CD14-positive monocyte (primary cell): ENCODE data around the gene NEK6. TPM values are rescaled to one million over a fixed set of nuclear protein-coding genes. Genes with fewer than 3 reads are reported as not detected.

Experiments used
- DNase-seq, 3 donors: peaks; one replicate each; pipeline ENCODE4 v3.0.0-alpha.2; 2011 to 2022
- H2AFZ ChIP-seq: 2 replicates; pipeline ENCODE4 v1.6.0; 2012; ENCODE audit warnings: mild to moderate bottlenecking, low read depth, low read length, inconsistent platforms; ENCODE audit not compliant: insufficient read depth, poor library complexity, severe bottlenecking
- H3K27ac ChIP-seq, 2 donors: 1 replicate in 1 of 2; 2 replicates in 1 of 2; pipeline ENCODE4 v1.5.1; 2012 to 2013; ENCODE audit warnings: low read length in 2 of 2, control low read depth in 1 of 2, inconsistent platforms in 1 of 2, low read depth in 1 of 2, mild to moderate bottlenecking in 1 of 2
- H3K27me3 ChIP-seq, 2 donors: one replicate each; pipeline versions ENCODE4 v1.6.0 to v1.6.1; 2011 to 2013; ENCODE audit warnings: low read length in 2 of 2; ENCODE audit not compliant: control insufficient read depth in 2 of 2, insufficient read depth in 2 of 2
- H3K36me3 ChIP-seq, 2 donors: replicated peaks in 1 of 2; 1 replicate in 1 of 2; 2 replicates in 1 of 2; pipeline versions ENCODE4 v1.5.1 to v1.6.1; 2012 to 2013; ENCODE audit warnings: low read length in 2 of 2, control low read depth in 1 of 2, inconsistent platforms in 1 of 2, mild to moderate bottlenecking in 1 of 2; ENCODE audit not compliant: insufficient read depth in 2 of 2, control insufficient read depth in 1 of 2
- H3K4me1 ChIP-seq, 2 donors: 1 replicate in 1 of 2; 2 replicates in 1 of 2; pipeline versions ENCODE4 v1.5.1 to v1.6.1; 2012 to 2013; ENCODE audit warnings: low read length in 2 of 2, control low read depth in 1 of 2, inconsistent platforms in 1 of 2, mild to moderate bottlenecking in 1 of 2, moderate library complexity in 1 of 2; ENCODE audit not compliant: insufficient read depth in 2 of 2, control insufficient read depth in 1 of 2
- H3K4me2 ChIP-seq: replicated peaks from 2 replicates; pipeline ENCODE3; 2012; ENCODE audit warnings: low read length, moderate library complexity, mild to moderate bottlenecking; ENCODE audit not compliant: poor library complexity, severe bottlenecking; ENCODE audit errors: extremely low read depth
- H3K4me3 ChIP-seq, 3 experiments: fragments of 200-600 bp in 1 of 3; sonication (generic) in 1 of 3; replicated peaks in 1 of 3; 1 replicate in 2 of 3; 2 replicates in 1 of 3; pipeline ENCODE4 v1.5.1; 2011 to 2013; ENCODE audit warnings: low read length in 3 of 3, mild to moderate bottlenecking in 3 of 3, control low read depth in 2 of 3, low read depth in 2 of 3, inconsistent platforms in 1 of 3, moderate library complexity in 1 of 3
- H3K79me2 ChIP-seq: 2 replicates; pipeline ENCODE4 v1.6.0; 2012; ENCODE audit warnings: mild to moderate bottlenecking, control low read depth, inconsistent platforms, low read length, moderate library complexity; ENCODE audit not compliant: insufficient read depth
- H3K9ac ChIP-seq: 2 replicates; pipeline ENCODE4 v1.6.0; 2017; ENCODE audit warnings: low read length, mild to moderate bottlenecking; ENCODE audit not compliant: insufficient read depth, poor library complexity, severe bottlenecking
- H3K9me3 ChIP-seq, 2 donors: replicated peaks in 1 of 2; 1 replicate in 1 of 2; 2 replicates in 1 of 2; pipeline versions ENCODE4 v1.5.1 to v1.6.1; 2012 to 2013; ENCODE audit warnings: low read length in 2 of 2, control low read depth in 1 of 2; ENCODE audit not compliant: control insufficient read depth in 1 of 2, insufficient read depth in 1 of 2
- H4K20me1 ChIP-seq: 2 replicates; pipeline ENCODE4 v1.6.0; 2012; ENCODE audit warnings: mild to moderate bottlenecking, low read length, control low read depth, moderate library complexity; ENCODE audit not compliant: insufficient read depth
- H3K27ac Mint-ChIP-seq, 7 donors: one replicate each; pipeline ENCODE4 v1.8.0; 2020; ENCODE audit warnings: mild to moderate bottlenecking in 7 of 7, mixed read lengths in 7 of 7, moderate library complexity in 6 of 7, inconsistent platforms in 2 of 7
- H3K27me3 Mint-ChIP-seq, 3 donors: one replicate each; pipeline ENCODE4 v1.8.0; 2021 to 2022; ENCODE audit warnings: low read depth in 3 of 3, mild to moderate bottlenecking in 3 of 3, mixed read lengths in 3 of 3, moderate library complexity in 3 of 3, inconsistent platforms in 1 of 3
- H3K36me3 Mint-ChIP-seq, 2 donors: one replicate each; pipeline ENCODE4 v1.8.0; 2020; ENCODE audit warnings: mixed read lengths in 2 of 2, inconsistent platforms in 1 of 2, mild to moderate bottlenecking in 1 of 2
- H3K4me1 Mint-ChIP-seq: one replicate; pipeline ENCODE4 v1.8.0; 2020; ENCODE audit warnings: mild to moderate bottlenecking, mixed read lengths
- H3K4me3 Mint-ChIP-seq, 2 donors: one replicate each; pipeline ENCODE4 v1.8.0; 2020; ENCODE audit warnings: mild to moderate bottlenecking in 2 of 2, mixed read lengths in 2 of 2, moderate library complexity in 1 of 2
- H3K9me3 Mint-ChIP-seq, 7 donors: one replicate each; pipeline ENCODE4 v1.8.0; 2020 to 2022; ENCODE audit warnings: mixed read lengths in 7 of 7, mild to moderate bottlenecking in 6 of 7, moderate library complexity in 6 of 7, inconsistent platforms in 2 of 7
- WGBS: methylation state at CpG from one replicate; pipeline ENCODE4 v1.1.5; 2013; ENCODE audit warnings: missing lambda C conversion rate; ENCODE audit not compliant: insufficient coverage; 5-methylcytosine and 5-hydroxymethylcytosine counted together
- intact Hi-C, 2 donors: fragments of 100-400 bp; cut with micrococcal nuclease; formaldehyde crosslinking; loops; one replicate each; pipeline versions ENCODE4 v1.15.0 to v1.15.1; 2023
- polyA plus RNA-seq, 3 donors: library from polyadenylated mRNA; depleted of rRNA in 1 of 3; unstranded in 2 of 3; stranded (reverse) in 1 of 3; fragments of 300-500 nt in 2 of 3; fragments of >200 nt in 1 of 3; fragmentation: Illumina TruSeq in 2 of 3; gene quantifications; 1 replicate in 2 of 3; 2 replicates in 1 of 3; pipeline ENCODE4 v1.2.3, GENCODE V29; 2012 to 2021
- TF ChIP-seq, protein P1 (sequence below): fragments of 200-600 bp; IDR thresholded peaks from one replicate; pipeline ENCODE4 v1.8.0; 2022; ENCODE audit warnings: antibody characterized with exemption, mild to moderate bottlenecking

NEK6 gene
- polyA plus RNA-seq, 3 donors, result 26.1 to 46.0 (median 35.8) TPM

DNA sequence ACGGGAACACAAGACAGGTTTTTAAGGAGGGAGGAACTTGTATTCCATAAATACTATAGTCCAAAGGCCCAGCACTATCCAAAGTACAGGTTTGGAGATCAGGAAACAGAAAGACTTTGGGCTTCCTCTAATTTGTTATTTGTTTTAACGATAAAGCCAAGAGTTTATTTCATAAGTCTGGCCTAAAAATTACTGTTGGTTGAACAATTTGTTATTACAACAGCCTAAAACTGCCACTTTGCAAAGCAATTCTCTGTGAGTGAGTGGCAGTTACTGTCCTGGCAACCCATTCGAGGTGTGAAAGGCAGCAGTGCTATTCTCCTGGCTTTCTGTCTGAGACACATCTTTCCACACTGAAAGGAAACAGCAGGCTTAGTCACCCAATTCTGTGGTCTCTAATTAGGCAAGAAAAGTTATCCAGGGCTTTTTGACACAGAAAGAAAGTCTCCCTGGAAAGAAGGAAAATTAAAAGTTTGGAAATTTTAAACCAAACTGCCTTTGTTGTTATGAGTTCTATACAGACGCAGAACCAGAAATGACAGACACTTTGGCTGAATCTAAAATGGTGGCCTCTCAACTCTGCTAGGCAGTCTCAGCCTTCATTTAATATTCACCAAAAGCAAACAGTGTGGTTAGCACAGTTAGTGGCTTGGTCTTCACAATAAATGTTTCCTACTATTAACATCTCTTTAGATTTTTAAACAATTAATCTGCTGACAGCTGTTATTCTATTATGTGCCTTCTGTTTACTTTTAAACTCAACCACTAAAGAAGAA, 123.6 kb downstream of the NEK6 start:
- peaks cover 36 to 45% of the 10 kb centered on the region in 2 donors for H3K4me1 ChIP-seq
- peaks cover 72% of the 10 kb centered on the region for H3K79me2 ChIP-seq
- Mint-ChIP-seq H3K4me1 (peaks cover 55% of the 10 kb centered on the region), H3K4me3 (peak overlapping the region in 1 of 2 donors; percentile 35), H3K27ac (peak overlapping the region in 4 of 7 donors; percentile 31 to 88 (median 58)), H3K9me3 (no peaks in the 10 kb centered on the region), H3K36me3 (peaks cover 39 to 41% of the 10 kb centered on the region in 2 donors), H3K27me3 (no peaks in the 10 kb centered on the region)
- H3K9ac ChIP-seq, result no peak overlapping the region
- H3K4me2 ChIP-seq, result peak overlapping the region; percentile 10
- no peaks in the 10 kb centered on the region for H3K9me3 ChIP-seq
- H3K36me3 ChIP-seq, result peaks cover 13 to 44% of the 10 kb centered on the region in 2 donors
- TF ChIP-seq, protein P1, sequence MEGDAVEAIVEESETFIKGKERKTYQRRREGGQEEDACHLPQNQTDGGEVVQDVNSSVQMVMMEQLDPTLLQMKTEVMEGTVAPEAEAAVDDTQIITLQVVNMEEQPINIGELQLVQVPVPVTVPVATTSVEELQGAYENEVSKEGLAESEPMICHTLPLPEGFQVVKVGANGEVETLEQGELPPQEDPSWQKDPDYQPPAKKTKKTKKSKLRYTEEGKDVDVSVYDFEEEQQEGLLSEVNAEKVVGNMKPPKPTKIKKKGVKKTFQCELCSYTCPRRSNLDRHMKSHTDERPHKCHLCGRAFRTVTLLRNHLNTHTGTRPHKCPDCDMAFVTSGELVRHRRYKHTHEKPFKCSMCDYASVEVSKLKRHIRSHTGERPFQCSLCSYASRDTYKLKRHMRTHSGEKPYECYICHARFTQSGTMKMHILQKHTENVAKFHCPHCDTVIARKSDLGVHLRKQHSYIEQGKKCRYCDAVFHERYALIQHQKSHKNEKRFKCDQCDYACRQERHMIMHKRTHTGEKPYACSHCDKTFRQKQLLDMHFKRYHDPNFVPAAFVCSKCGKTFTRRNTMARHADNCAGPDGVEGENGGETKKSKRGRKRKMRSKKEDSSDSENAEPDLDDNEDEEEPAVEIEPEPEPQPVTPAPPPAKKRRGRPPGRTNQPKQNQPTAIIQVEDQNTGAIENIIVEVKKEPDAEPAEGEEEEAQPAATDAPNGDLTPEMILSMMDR, result no peak
- WGBS, result 0% methylated on average over 2 of the region's 4 CpGs
- DNase-seq, result peak; percentile 35 to 68 (median 66)
- H4K20me1 ChIP-seq, result peaks cover 36% of the 10 kb centered on the region
- H3K4me3 ChIP-seq, result no peak overlapping the region
- H3K27me3 ChIP-seq, result no peaks in the 10 kb centered on the region
- H3K27ac ChIP-seq, result peak overlapping the region in 1 of 2 donors; percentile 51
- H2AFZ ChIP-seq, result no peak overlapping the region
- intact Hi-C loops, result loop anchor here in 1 of 2 donors (2.0 kb wide), 1 partner anchor 13 kb away; no protein-coding TSS in a partner anchor

- WGBS, result 95% methylated on average over 7 of the region's 7 CpGs
- Histone ChIP-seq H3K27ac (no peak overlapping the region), H3K4me1 (peaks cover 61 to 69% of the 10 kb centered on the region in 2 donors), H3K9ac (no peak overlapping the region), H2AFZ (no peak overlapping the region), H3K4me2 (no peak overlapping the region), H3K36me3 (peaks cover 10 to 27% of the 10 kb centered on the region in 2 donors), H3K79me2 (peaks cover 75% of the 10 kb centered on the region), H4K20me1 (peaks cover 43% of the 10 kb centered on the region), H3K4me3 (no peak overlapping the region), H3K27me3 (no peaks in the 10 kb centered on the region), H3K9me3 (no peaks in the 10 kb centered on the region)
- H3K27me3 Mint-ChIP-seq, result no peaks in the 10 kb centered on the region
- H3K4me1 Mint-ChIP-seq, result peaks cover 67% of the 10 kb centered on the region
- TF ChIP-seq, protein P1, result no peak
- peaks cover 33 to 38% of the 10 kb centered on the region in 2 donors for H3K36me3 Mint-ChIP-seq
- H3K4me3 Mint-ChIP-seq, result no peak overlapping the region
- DNase-seq, result no peak
- no peaks in the 10 kb centered on the region for H3K9me3 Mint-ChIP-seq
- intact Hi-C loops, result no loop called here
- peak overlapping the region in 1 of 7 donors; percentile 27 for H3K27ac Mint-ChIP-seq
Observed at GRCh38 chr9:124384210-124384609, 126.5 kb downstream of the NEK6 start.
